Esophagus (tissue), 2 donors: Measurements from ENCODE around the gene POLRMT. TPM values are rescaled to one million over a fixed set of nuclear protein-coding genes. Genes with fewer than 3 reads are reported as not detected.

ENCODE experiments used
- H3K27ac ChIP-seq, 2 donors: one replicate each; pipeline ENCODE4 v1.5.1; 2013; ENCODE audit warnings: low read depth in 2 of 2, mild to moderate bottlenecking in 2 of 2, inconsistent platforms in 1 of 2, low read length in 1 of 2, moderate library complexity in 1 of 2
- H3K27me3 ChIP-seq, 2 donors: one replicate each; pipeline ENCODE4 v1.6.1; 2013; ENCODE audit warnings: low read length in 2 of 2, control low read depth in 1 of 2, mild to moderate bottlenecking in 1 of 2; ENCODE audit not compliant: insufficient read depth in 2 of 2, control insufficient read depth in 1 of 2
- H3K36me3 ChIP-seq, 2 donors: one replicate each; pipeline ENCODE4 v1.6.1; 2013; ENCODE audit warnings: low read length in 1 of 2; ENCODE audit not compliant: control insufficient read depth in 2 of 2, insufficient read depth in 2 of 2
- H3K4me1 ChIP-seq, 2 donors: one replicate each; pipeline ENCODE4 v1.6.1; 2013; ENCODE audit warnings: low read length in 1 of 2; ENCODE audit not compliant: control insufficient read depth in 2 of 2, insufficient read depth in 2 of 2
- H3K4me3 ChIP-seq, 2 donors: one replicate each; pipeline ENCODE4 v1.5.1; 2013; ENCODE audit warnings: low read length in 2 of 2, mild to moderate bottlenecking in 2 of 2, low read depth in 1 of 2, moderate library complexity in 1 of 2
- H3K9me3 ChIP-seq, 2 donors: one replicate each; pipeline ENCODE4 v1.6.1; 2013; ENCODE audit warnings: mild to moderate bottlenecking in 2 of 2, low read depth in 1 of 2, low read length in 1 of 2, moderate library complexity in 1 of 2; ENCODE audit not compliant: control insufficient read depth in 2 of 2, insufficient read depth in 1 of 2
- WGBS, 2 donors: extraction: QIAGEN DNeasy Blood & Tissue Kit; methylation state at CpG; one replicate each; pipeline ENCODE4 v1.1.7; 2013; 5-methylcytosine and 5-hydroxymethylcytosine counted together
- polyA plus RNA-seq, 2 donors: library from polyadenylated mRNA; stranded (reverse); fragments of 200-250 nt; gene quantifications; one replicate each; pipeline ENCODE4 v1.2.3, GENCODE V29; 2013
- donor health status: healthy with polysubstance abuse.
- donor health status: Bipolar disorder and iron deficiency.

The POLRMT gene
- 10 to 100 TPM; 35.6 to 56.1 TPM for polyA plus RNA-seq

GRCh38 chr19:633068-633785, at the start of gene POLRMT:
TSS of gene POLRMT (minus strand) at chr19:633537. CDS start at chr19:633512, 25 bp downstream.
- H3K4me1 ChIP-seq: peaks cover 3 to 12% of the 10 kb centered on the region in 2 donors
- H3K9me3 ChIP-seq: no peaks in the 10 kb centered on the region
- WGBS, 2 donors: 0% methylated on average over 60 to 67 of the region's 67 CpGs
- H3K4me3 ChIP-seq: peak within 1 kb of the TSS; percentile 75 to 82
- no peaks in the 10 kb centered on the region for H3K27me3 ChIP-seq
- H3K27ac ChIP-seq: peak within 1 kb of the TSS; percentile 48 to 53
- peaks cover 0 to 17% of the 10 kb centered on the region in 2 donors for H3K36me3 ChIP-seq

GRCh38 chr19:682678-683320, 49.5 kb upstream of the POLRMT start:
- no peaks in the 10 kb centered on the region for H3K27me3 ChIP-seq
- 73 to 75% methylated on average over 25 of the region's 25 CpGs for WGBS, 2 donors
- peaks cover 0 to 5% of the 10 kb centered on the region in 2 donors for H3K4me1 ChIP-seq
- no peaks in the 10 kb centered on the region for H3K9me3 ChIP-seq
- H3K36me3 ChIP-seq: no peaks in the 10 kb centered on the region
- H3K27ac ChIP-seq: no peak overlapping the region
- no peak overlapping the region for H3K4me3 ChIP-seq

DNA sequence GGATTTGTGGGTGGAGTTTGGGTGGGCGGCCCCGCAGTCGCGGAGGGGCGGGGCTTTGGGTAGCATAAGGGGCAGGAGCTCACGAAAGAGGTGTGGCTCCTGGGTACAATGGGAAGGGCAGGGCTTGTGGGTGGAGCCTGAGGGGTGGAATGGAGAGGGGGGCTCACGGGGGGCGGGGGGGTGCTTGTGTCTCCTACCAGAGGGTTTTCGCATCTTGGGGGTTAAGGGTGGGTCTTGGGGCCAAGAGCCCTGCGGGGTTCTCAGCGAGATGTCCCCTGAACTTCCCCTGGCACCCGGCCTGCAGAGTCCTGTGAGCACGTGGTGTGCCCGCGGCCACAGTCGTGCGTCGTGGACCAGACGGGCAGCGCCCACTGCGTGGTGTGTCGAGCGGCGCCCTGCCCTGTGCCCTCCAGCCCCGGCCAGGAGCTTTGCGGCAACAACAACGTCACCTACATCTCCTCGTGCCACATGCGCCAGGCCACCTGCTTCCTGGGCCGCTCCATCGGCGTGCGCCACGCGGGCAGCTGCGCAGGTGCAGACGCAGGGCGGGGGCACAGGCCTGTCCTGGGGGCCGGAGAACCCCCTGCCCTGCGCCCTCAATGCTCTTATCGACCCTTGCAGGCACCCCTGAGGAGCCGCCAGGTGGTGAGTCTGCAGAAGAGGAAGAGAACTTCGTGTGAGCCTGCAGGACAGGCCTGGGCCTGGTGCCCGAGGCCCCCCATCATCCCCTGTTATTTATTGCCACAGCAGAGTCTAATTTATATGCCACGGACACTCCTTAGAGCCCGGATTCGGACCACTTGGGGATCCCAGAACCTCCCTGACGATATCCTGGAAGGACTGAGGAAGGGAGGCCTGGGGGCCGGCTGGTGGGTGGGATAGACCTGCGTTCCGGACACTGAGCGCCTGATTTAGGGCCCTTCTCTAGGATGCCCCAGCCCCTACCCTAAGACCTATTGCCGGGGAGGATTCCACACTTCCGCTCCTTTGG, 48.0 kb upstream of the POLRMT start:
- no peaks in the 10 kb centered on the region for H3K36me3 ChIP-seq
- H3K4me1 ChIP-seq: peaks cover under 1 to 9% of the 10 kb centered on the region in 2 donors
- WGBS, 2 donors: 62 to 73% methylated on average over 49 to 54 of the region's 54 CpGs
- H3K4me3 ChIP-seq: no peak overlapping the region
- H3K27me3 ChIP-seq: no peaks in the 10 kb centered on the region
- peak overlapping the region in 1 of 2 donors; percentile 89 for H3K27ac ChIP-seq
- H3K9me3 ChIP-seq: no peaks in the 10 kb centered on the region

DNA sequence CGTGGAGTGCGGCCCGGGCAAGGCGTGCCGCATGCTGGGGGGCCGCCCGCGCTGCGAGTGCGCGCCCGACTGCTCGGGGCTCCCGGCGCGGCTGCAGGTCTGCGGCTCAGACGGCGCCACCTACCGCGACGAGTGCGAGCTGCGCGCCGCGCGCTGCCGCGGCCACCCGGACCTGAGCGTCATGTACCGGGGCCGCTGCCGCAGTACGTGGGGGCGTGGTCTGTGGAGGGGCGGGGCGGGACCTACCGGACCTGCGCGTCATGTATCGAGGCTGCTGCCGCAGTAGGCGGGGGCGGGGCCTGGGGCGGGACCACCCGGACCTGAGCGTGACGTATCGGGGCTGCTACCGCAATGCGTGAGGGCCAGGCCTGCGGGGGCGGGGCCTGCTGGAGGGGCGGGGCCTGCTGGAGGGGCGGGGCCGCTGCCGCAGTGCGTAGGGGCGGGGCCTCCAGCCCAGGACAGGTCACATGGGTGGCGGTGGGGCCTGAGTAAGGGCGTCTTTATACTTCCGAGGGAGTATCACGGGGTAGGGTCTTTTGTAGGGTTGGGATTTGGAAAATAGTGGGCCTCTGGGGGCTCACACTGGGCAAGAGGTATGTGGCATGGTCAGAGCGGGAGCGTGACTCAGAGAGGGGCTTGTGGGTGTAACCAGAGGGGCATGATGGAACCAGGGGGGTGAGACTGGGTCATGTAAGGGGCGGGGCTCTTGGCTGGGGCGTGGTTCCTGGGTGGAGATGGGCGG, 47.1 kb upstream of the POLRMT start:
- Histone ChIP-seq H3K4me1 (peaks cover 3 to 15% of the 10 kb centered on the region in 2 donors), H3K27me3 (no peaks in the 10 kb centered on the region), H3K9me3 (no peaks in the 10 kb centered on the region), H3K27ac (peak overlapping the region; percentile 88 to 93), H3K4me3 (peak overlapping the region; percentile 68 to 74), H3K36me3 (no peaks in the 10 kb centered on the region)
- WGBS, 2 donors: 0 to 1% methylated on average over 70 of the region's 70 CpGs

- Histone ChIP-seq H3K4me3 (peak overlapping the region; percentile 68 to 74), H3K4me1 (peaks cover 3 to 16% of the 10 kb centered on the region in 2 donors), H3K27ac (peak overlapping the region; percentile 88 to 93), H3K9me3 (no peaks in the 10 kb centered on the region), H3K36me3 (no peaks in the 10 kb centered on the region), H3K27me3 (peaks cover 0 to 5% of the 10 kb centered on the region in 2 donors)
- WGBS, 2 donors: 3 to 5% methylated on average over 47 to 69 of the region's 69 CpGs
Observed at GRCh38 chr19:679418-680286, 46.3 kb upstream of the POLRMT start.

DNA sequence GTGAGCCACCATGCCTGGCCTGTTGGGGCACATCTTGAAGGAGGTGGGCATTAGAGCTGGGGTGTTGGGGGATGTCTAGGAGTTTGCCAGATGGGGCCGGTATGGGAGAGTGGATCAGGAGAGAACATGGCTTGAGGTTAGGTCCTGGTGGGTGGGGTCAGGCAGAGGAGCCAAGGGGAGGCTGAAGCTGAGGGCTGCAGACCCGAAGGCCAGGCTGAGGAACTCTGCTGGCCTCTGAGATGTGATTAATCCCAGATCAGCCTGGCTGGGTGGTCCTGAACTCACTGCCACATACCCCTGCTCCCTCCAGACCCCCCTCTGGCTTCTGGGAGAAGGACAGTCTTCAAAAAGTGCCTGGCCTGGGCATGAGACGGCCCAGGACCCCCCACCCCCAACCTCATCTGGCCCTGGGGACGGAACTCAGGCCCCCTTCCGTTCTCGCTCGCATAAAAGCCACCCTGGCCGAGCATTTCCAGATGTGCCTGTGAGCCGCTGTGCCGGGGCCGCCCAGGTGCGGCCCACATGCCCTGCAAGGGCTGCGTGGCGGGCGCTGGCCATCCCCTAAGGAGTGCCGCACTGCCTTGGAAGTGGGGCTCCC, 45.6 kb upstream of the POLRMT start:
- Histone ChIP-seq H3K27ac (peak overlapping the region; percentile 88 to 93), H3K27me3 (peaks cover 0 to 5% of the 10 kb centered on the region in 2 donors), H3K36me3 (no peaks in the 10 kb centered on the region), H3K4me1 (peaks cover 3 to 16% of the 10 kb centered on the region in 2 donors), H3K4me3 (no peak overlapping the region), H3K9me3 (no peaks in the 10 kb centered on the region)
- WGBS, 2 donors: 90 to 93% methylated on average over 16 of the region's 16 CpGs

DNA sequence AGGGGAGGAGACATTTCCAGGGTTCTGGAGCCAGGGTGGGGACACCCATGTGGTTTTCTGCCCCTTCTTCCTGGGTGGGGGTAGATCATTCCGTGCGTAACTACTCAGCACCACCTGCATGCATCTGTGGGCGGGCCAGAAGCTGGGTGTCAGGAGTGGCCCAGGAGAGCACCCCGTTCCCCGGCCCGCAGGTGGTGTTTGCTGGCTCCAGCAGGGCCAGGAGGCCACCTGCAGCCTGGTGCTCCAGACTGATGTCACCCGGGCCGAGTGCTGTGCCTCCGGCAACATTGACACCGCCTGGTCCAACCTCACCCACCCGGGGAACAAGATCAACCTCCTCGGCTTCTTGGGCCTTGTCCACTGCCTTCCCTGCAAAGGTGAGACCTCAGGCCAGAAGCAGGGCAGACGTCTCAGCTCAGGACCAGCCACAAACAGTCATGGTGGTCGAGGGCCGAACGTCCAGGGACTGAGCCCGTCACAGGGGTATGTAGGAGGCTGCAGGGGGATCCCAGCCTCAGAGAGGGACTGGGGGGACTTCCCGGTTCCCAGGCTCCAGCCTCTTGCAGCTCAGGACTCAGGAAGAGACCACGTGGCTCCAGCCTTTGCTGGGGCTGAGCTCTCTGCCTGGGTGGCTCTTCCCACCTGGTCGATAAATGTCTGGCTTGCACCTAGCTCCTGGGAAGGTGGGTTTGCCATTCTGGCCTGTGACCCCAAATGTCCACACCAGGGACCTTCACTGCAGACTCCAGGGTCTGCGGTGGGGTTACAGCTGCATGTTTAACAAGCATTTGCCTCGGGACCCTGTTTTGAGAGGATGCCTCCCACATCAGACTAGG, 44.5 kb upstream of the POLRMT start:
- no peaks in the 10 kb centered on the region for H3K9me3 ChIP-seq
- 41 to 51% methylated on average over 22 of the region's 22 CpGs for WGBS, 2 donors
- no peaks in the 10 kb centered on the region for H3K36me3 ChIP-seq
- peak overlapping the region; percentile 53 to 79 for H3K27ac ChIP-seq
- H3K27me3 ChIP-seq: peaks cover 0 to 5% of the 10 kb centered on the region in 2 donors
- peaks cover 3 to 16% of the 10 kb centered on the region in 2 donors for H3K4me1 ChIP-seq
- no peak overlapping the region for H3K4me3 ChIP-seq
